ENCODE measurements around the gene XPNPEP3.

DNA sequence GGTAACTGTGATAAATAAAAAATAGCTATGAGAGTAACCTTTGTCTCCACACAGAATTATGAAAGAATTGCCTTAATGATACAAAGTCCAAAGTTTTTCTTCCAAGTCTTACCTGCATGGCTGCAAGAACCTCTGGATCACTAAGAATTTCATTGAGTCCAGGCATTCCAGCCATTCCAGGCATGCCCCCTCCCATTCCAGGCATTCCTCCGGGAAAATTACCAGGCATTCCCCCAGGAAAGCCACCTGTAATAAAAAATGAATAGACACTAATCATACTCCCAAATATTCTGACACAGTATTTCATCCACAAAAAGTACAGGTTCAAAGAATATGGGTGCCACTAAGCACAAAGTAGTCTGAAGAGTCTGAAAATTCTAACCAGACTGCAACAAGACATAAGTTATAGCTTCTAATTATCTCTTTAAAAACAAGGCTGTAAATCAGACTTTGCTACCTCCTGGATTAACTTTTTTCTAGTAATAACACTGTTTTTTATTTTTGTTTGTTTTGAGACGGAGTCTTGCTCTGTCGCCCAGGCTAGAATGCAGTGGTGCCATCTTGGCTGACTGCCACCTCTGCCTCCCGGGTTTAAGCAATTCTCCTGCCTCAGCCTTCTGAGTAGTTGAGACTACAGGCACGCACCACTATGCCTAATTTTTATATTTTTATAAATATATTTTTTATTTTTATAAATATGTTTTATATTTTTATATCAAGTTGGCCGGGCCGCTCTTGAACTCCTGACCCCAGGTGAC is 29.8 kb upstream of the XPNPEP3 start:
- no peak for TF ChIP-seq CTCF (IDR thresholded peaks at IDR 0.05)
- TF ChIP-seq POLR2AphosphoS5 (IDR thresholded peaks at IDR 0.05; ENCODE audit: insufficient read depth in 1 of 2, low read depth in 1 of 2): no peak
- no peak for TF ChIP-seq POLR2A (IDR thresholded peaks at IDR 0.05)

Measured in vagina (tissue), 2 donors.